Astrocyte (in vitro differentiated cells and primary cell): ENCODE measurements around the gene MED9. TPM values are rescaled to one million over a fixed set of nuclear protein-coding genes. Genes with fewer than 3 reads are reported as not detected.

Experiments used
- DNase-seq: peaks from one replicate; pipeline ENCODE4 v3.0.0-alpha.2; 2010; ENCODE audit warnings: low read depth
- FAIRE-seq: peaks from 2 replicates; lab custom pipeline; 2011; peaks lifted over from hg19 to GRCh38; lab: Jason Lieb, UNC
- H2AFZ ChIP-seq: 2 replicates; pipeline ENCODE4 v1.6.0; 2012; ENCODE audit warnings: low read depth, low read length, inconsistent platforms
- H3K27ac ChIP-seq: 2 replicates; pipeline ENCODE4 v1.5.1; 2011; ENCODE audit warnings: low read depth, low read length, inconsistent platforms
- H3K27me3 ChIP-seq: 2 replicates; pipeline ENCODE4 v1.6.0; 2011; ENCODE audit warnings: low read length, inconsistent platforms; ENCODE audit not compliant: insufficient read depth
- H3K36me3 ChIP-seq: 2 replicates; pipeline ENCODE4 v1.5.1; 2011; ENCODE audit warnings: low read length, inconsistent platforms; ENCODE audit not compliant: insufficient read depth
- H3K4me1 ChIP-seq: 2 replicates; pipeline ENCODE4 v1.5.1; 2011; ENCODE audit warnings: low read length, inconsistent platforms; ENCODE audit not compliant: insufficient read depth
- H3K4me2 ChIP-seq: 2 replicates; pipeline ENCODE4 v1.6.0; 2012; ENCODE audit warnings: low read length, inconsistent platforms
- H3K4me3 ChIP-seq: 2 replicates; pipeline ENCODE4 v1.5.1; 2011; ENCODE audit warnings: low read depth, mild to moderate bottlenecking, low read length, inconsistent platforms; ENCODE audit not compliant: insufficient read depth
- H3K79me2 ChIP-seq: 2 replicates; pipeline ENCODE4 v1.6.0; 2012; ENCODE audit warnings: mild to moderate bottlenecking, low read length, inconsistent platforms; ENCODE audit not compliant: insufficient read depth
- H3K9ac ChIP-seq: 2 replicates; pipeline ENCODE4 v1.6.0; 2012; ENCODE audit warnings: mild to moderate bottlenecking, low read length, inconsistent platforms
- H3K9me3 ChIP-seq: 2 replicates; pipeline ENCODE4 v1.5.1; 2012; ENCODE audit warnings: low read depth, mild to moderate bottlenecking, low read length, inconsistent platforms; ENCODE audit not compliant: insufficient read depth
- H4K20me1 ChIP-seq: 2 replicates; pipeline ENCODE4 v1.6.0; 2012; ENCODE audit warnings: low read length, inconsistent platforms; ENCODE audit not compliant: insufficient read depth
- H3K27ac Mint-ChIP-seq: one replicate; pipeline ENCODE4 v1.8.0; 2021; ENCODE audit warnings: mild to moderate bottlenecking, mixed read lengths; ENCODE audit not compliant: unreplicated experiment
- H3K27me3 Mint-ChIP-seq: one replicate; pipeline ENCODE4 v1.8.0; 2021; ENCODE audit warnings: low read depth, mixed read lengths; ENCODE audit not compliant: unreplicated experiment
- H3K36me3 Mint-ChIP-seq: one replicate; pipeline ENCODE4 v1.8.0; 2021; ENCODE audit warnings: low read depth, mixed read lengths; ENCODE audit not compliant: unreplicated experiment
- H3K4me1 Mint-ChIP-seq: one replicate; pipeline ENCODE4 v1.8.0; 2021; ENCODE audit warnings: low read depth, mixed read lengths; ENCODE audit not compliant: unreplicated experiment
- H3K4me3 Mint-ChIP-seq: one replicate; pipeline ENCODE4 v1.8.0; 2021; ENCODE audit warnings: mild to moderate bottlenecking, moderate library complexity, mixed read lengths; ENCODE audit not compliant: unreplicated experiment
- H3K9me3 Mint-ChIP-seq: one replicate; pipeline ENCODE4 v1.8.0; 2021; ENCODE audit warnings: mild to moderate bottlenecking, mixed read lengths; ENCODE audit not compliant: unreplicated experiment
- EZH2 ChIP-seq: IDR thresholded peaks from 2 replicates; pipeline ENCODE4 v1.6.1; 2012; ENCODE audit warnings: mild to moderate bottlenecking, low read length, inconsistent platforms; ENCODE audit not compliant: insufficient read depth
- total RNA-seq: library from RNA; stranded (reverse); gene quantifications from 2 replicates; pipeline ENCODE4 v1.2.1, GENCODE V29; 2021
- TF ChIP-seq, protein P1 (sequence below): IDR thresholded peaks from 2 replicates; pipeline ENCODE4 v1.5.1; 2011; ENCODE audit warnings: low read depth, mild to moderate bottlenecking, inconsistent platforms, low read length, moderate library complexity; ENCODE audit not compliant: insufficient read depth

The MED9 gene
- total RNA-seq, 1 donor from 2014 or later: 9.4 TPM

DNA sequence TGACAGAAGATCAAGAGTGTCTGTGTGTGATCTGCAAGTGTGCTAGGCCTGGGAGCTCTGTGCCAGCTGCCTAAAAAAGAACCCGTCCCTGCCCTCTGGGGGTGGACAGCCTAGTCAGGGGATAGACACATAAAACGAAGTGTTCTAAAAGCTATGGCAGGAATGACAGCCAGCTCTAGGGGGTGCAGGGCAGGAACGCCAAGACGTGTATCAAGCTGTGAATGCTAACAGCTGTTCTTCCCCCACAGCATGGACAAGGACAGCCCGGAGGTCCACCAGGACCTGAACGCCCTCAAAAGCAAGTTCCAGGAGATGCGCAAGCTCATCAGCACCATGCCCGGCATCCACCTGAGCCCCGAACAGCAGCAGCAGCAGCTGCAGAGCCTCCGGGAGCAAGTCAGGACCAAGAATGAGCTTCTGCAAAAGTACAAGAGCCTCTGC is 14.3 kb downstream of the MED9 start:
- Histone ChIP-seq H3K27me3 (peaks cover 3% of the 10 kb centered on the region), H3K9ac (no peak overlapping the region), H3K27ac (no peak overlapping the region), H2AFZ (no peak overlapping the region), H3K4me2 (no peak overlapping the region), H3K79me2 (peaks cover 9% of the 10 kb centered on the region), H3K36me3 (peaks cover 4% of the 10 kb centered on the region), H3K4me1 (peaks cover 12% of the 10 kb centered on the region), H4K20me1 (peaks cover 55% of the 10 kb centered on the region), H3K4me3 (no peak overlapping the region), H3K9me3 (no peaks in the 10 kb centered on the region)
- no peak overlapping the region for H3K4me3 Mint-ChIP-seq
- TF ChIP-seq, protein P1, sequence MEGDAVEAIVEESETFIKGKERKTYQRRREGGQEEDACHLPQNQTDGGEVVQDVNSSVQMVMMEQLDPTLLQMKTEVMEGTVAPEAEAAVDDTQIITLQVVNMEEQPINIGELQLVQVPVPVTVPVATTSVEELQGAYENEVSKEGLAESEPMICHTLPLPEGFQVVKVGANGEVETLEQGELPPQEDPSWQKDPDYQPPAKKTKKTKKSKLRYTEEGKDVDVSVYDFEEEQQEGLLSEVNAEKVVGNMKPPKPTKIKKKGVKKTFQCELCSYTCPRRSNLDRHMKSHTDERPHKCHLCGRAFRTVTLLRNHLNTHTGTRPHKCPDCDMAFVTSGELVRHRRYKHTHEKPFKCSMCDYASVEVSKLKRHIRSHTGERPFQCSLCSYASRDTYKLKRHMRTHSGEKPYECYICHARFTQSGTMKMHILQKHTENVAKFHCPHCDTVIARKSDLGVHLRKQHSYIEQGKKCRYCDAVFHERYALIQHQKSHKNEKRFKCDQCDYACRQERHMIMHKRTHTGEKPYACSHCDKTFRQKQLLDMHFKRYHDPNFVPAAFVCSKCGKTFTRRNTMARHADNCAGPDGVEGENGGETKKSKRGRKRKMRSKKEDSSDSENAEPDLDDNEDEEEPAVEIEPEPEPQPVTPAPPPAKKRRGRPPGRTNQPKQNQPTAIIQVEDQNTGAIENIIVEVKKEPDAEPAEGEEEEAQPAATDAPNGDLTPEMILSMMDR: no peak
- TF ChIP-seq EZH2: no peak
- peaks cover 7% of the 10 kb centered on the region for H3K27me3 Mint-ChIP-seq
- no peak for DNase-seq
- H3K27ac Mint-ChIP-seq: no peak overlapping the region
- no peak for FAIRE-seq
- peaks cover 9% of the 10 kb centered on the region for H3K36me3 Mint-ChIP-seq
- no peaks in the 10 kb centered on the region for H3K9me3 Mint-ChIP-seq
- no peaks in the 10 kb centered on the region for H3K4me1 Mint-ChIP-seq

DNA sequence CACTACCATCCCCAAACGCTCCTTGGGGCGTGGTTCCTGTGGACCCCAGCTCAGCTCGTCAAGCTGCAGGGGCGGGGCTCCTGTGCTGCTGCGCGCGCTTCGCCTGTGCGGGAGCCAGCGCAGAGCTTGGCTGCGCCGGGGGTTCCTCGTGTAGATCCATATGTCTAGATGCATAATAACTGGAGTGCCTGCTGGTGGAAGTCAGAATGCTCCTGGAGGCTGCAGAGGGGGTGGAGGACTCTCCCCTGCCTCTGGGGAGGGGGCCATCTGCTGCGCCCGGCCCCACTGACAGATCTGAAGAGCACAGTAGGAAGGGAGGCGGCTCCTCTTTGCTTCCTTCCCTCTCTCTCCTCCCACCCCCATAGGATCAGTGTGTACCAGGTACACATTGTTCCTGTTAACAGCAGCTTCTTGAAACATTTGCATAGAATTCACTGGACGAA is 14.8 kb downstream of the MED9 start:
- Histone ChIP-seq H3K4me3 (no peak overlapping the region), H3K27ac (no peak overlapping the region), H3K9me3 (no peaks in the 10 kb centered on the region), H3K9ac (no peak overlapping the region), H4K20me1 (peaks cover 55% of the 10 kb centered on the region), H3K79me2 (peaks cover 9% of the 10 kb centered on the region), H3K27me3 (peaks cover 3% of the 10 kb centered on the region), H3K4me1 (peaks cover 12% of the 10 kb centered on the region), H3K36me3 (peaks cover 4% of the 10 kb centered on the region), H2AFZ (no peak overlapping the region), H3K4me2 (no peak overlapping the region)
- Mint-ChIP-seq H3K27me3 (peaks cover 7% of the 10 kb centered on the region), H3K4me1 (no peaks in the 10 kb centered on the region), H3K27ac (no peak overlapping the region), H3K9me3 (no peaks in the 10 kb centered on the region), H3K36me3 (peaks cover 9% of the 10 kb centered on the region), H3K4me3 (no peak overlapping the region)
- FAIRE-seq (no peak), DNase-seq (no peak)
- TF ChIP-seq, protein P1: no peak
- no peak for TF ChIP-seq EZH2

DNA sequence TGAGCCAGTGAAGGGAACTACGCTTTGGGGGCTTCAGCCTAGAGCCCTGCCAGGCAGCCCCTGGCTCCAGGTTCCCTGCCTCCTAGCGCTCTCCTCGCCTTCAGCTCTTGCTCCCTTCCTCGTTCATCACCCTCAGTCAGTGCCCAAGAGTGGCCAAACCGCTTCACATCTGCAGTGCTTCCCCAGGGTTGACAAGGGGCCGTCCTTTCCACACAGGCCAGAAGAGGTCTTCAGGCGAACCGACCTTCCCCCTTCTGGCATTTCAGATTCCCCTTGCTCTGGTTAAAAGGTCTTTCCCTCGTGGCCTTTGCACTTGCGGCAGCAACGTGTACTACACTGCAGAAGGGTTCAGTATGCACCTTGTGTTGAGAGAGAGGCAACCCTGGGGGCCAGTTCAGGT is 15.3 kb downstream of the MED9 start:
- no peaks in the 10 kb centered on the region for H3K9me3 ChIP-seq
- H4K20me1 ChIP-seq: peaks cover 55% of the 10 kb centered on the region
- no peak overlapping the region for H3K9ac ChIP-seq
- no peak overlapping the region for H3K4me2 ChIP-seq
- H3K27me3 ChIP-seq: peaks cover 3% of the 10 kb centered on the region
- H3K9me3 Mint-ChIP-seq: no peaks in the 10 kb centered on the region
- no peak overlapping the region for H3K27ac ChIP-seq
- H3K4me3 ChIP-seq: no peak overlapping the region
- no peak overlapping the region for H2AFZ ChIP-seq
- H3K36me3 Mint-ChIP-seq: peaks cover 9% of the 10 kb centered on the region
- no peaks in the 10 kb centered on the region for H3K4me1 Mint-ChIP-seq
- DNase-seq (no peak), FAIRE-seq (no peak)
- peaks cover 15% of the 10 kb centered on the region for H3K4me1 ChIP-seq
- no peak overlapping the region for H3K27ac Mint-ChIP-seq
- peaks cover 4% of the 10 kb centered on the region for H3K36me3 ChIP-seq
- H3K79me2 ChIP-seq: peaks cover 9% of the 10 kb centered on the region
- TF ChIP-seq, protein P1: no peak
- no peak for TF ChIP-seq EZH2
- no peak overlapping the region for H3K4me3 Mint-ChIP-seq
- H3K27me3 Mint-ChIP-seq: peaks cover 7% of the 10 kb centered on the region
